PFSK-1 (cell line): ENCODE measurements around the gene SLC25A44.

ENCODE experiments used
- FOXP2 ChIP-seq: optimal IDR thresholded peaks from 2 replicates; pipeline ENCODE3; 2011; ENCODE audit warnings: borderline replicate concordance, control low read depth, inconsistent platforms; ENCODE audit not compliant: insufficient read depth; ENCODE audit errors: extremely low read length, extremely low read depth
- POLR2AphosphoS5 ChIP-seq: IDR thresholded peaks from 2 replicates; pipeline ENCODE4 v1.6.1; 2012; ENCODE audit warnings: low read depth, mild to moderate bottlenecking, control low read depth, low read length, moderate library complexity
- REST ChIP-seq, 2 experiments: IDR thresholded peaks; 2 replicates each; pipeline versions ENCODE4 v1.6.1 to v1.8.0; 2011 to 2012; ENCODE audit warnings: low read depth in 2 of 2, low read length in 2 of 2, control low read depth in 1 of 2, inconsistent platforms in 1 of 2, mild to moderate bottlenecking in 1 of 2, moderate library complexity in 1 of 2; ENCODE audit not compliant: insufficient read depth in 1 of 2
- SIN3A ChIP-seq: IDR thresholded peaks from 2 replicates; pipeline ENCODE4 v1.6.1; 2012; ENCODE audit warnings: mild to moderate bottlenecking, low read length, moderate library complexity, borderline replicate concordance; ENCODE audit not compliant: insufficient read depth

GRCh38 chr1:156196445-156196844 lies 2.5 kb downstream of the SLC25A44 start:
- TF ChIP-seq REST (IDR thresholded peaks at IDR 0.05; ENCODE audit: insufficient read depth in 1 of 2, low read depth in 2 of 2, low read length in 2 of 2) (no peak), POLR2AphosphoS5 (no peak), FOXP2 (no peak), SIN3A (no peak)
